CD4-positive, CD25-positive, alpha-beta regulatory T cell (primary cell): Measurements from ENCODE around the gene PDZD7. TPM values are rescaled to one million over a fixed set of nuclear protein-coding genes. Genes with fewer than 3 reads are reported as not detected.
A peak's percentile ranks its signal among the peaks of the same experiment; 100 is the strongest.

Source experiments
- ATAC-seq, 2 donors: fragments of 150-1000 bp; cut with Tn5 transposase; one replicate each; pipeline ENCODE4 v1.10.0; 2021; ENCODE audit warnings: low read depth in 2 of 2, moderate number of reproducible peaks in 2 of 2, moderate library complexity in 1 of 2
- DNase-seq, 3 donors: peaks; one replicate each; pipeline versions ENCODE4 v3.0.0 to v3.0.0-alpha.2; 2012 to 2022; ENCODE audit warnings: mixed read lengths in 1 of 3
- H3K27ac ChIP-seq: one replicate; pipeline ENCODE4 v1.7.0; 2013; ENCODE audit warnings: mild to moderate bottlenecking, low read length; ENCODE audit not compliant: insufficient read depth, poor library complexity, severe bottlenecking
- H3K27me3 ChIP-seq: one replicate; pipeline ENCODE4 v1.7.0; 2013; ENCODE audit warnings: low read length; ENCODE audit not compliant: control insufficient read depth, insufficient read depth
- H3K36me3 ChIP-seq: one replicate; pipeline ENCODE4 v1.7.0; 2013; ENCODE audit warnings: mild to moderate bottlenecking, low read length, moderate library complexity; ENCODE audit not compliant: control insufficient read depth, insufficient read depth
- H3K4me1 ChIP-seq: 2 replicates; pipeline ENCODE4 v1.7.0; 2013; ENCODE audit warnings: mild to moderate bottlenecking, low read length; ENCODE audit not compliant: insufficient read depth, control insufficient read depth, poor library complexity, severe bottlenecking
- H3K4me3 ChIP-seq: one replicate; pipeline ENCODE4 v1.7.0; 2013; ENCODE audit warnings: low read depth, mild to moderate bottlenecking, low read length, moderate library complexity
- H3K9me3 ChIP-seq, 2 experiments: 1 replicate in 1 of 2; 2 replicates in 1 of 2; pipeline ENCODE4 v1.7.0; 2013; ENCODE audit warnings: low read length in 2 of 2, mild to moderate bottlenecking in 1 of 2, moderate library complexity in 1 of 2; ENCODE audit not compliant: control insufficient read depth in 2 of 2
- H3K27ac Mint-ChIP-seq, 3 donors: one replicate each; pipeline ENCODE4 v1.8.0; 2020 to 2022; ENCODE audit warnings: mild to moderate bottlenecking in 3 of 3, mixed read lengths in 3 of 3, moderate library complexity in 2 of 3
- H3K27me3 Mint-ChIP-seq: one replicate; pipeline ENCODE4 v1.8.0; 2022; ENCODE audit warnings: mild to moderate bottlenecking, mixed read lengths
- H3K36me3 Mint-ChIP-seq: one replicate; pipeline ENCODE4 v1.8.0; 2020; ENCODE audit warnings: mixed read lengths
- H3K4me1 Mint-ChIP-seq, 4 donors: one replicate each; pipeline ENCODE4 v1.8.0; 2020 to 2022; ENCODE audit warnings: mixed read lengths in 4 of 4, mild to moderate bottlenecking in 1 of 4
- H3K4me3 Mint-ChIP-seq, 4 donors: one replicate each; pipeline ENCODE4 v1.8.0; 2020 to 2022; ENCODE audit warnings: mild to moderate bottlenecking in 4 of 4, mixed read lengths in 4 of 4, moderate library complexity in 3 of 4
- H3K9me3 Mint-ChIP-seq, 7 donors: one replicate each; pipeline ENCODE4 v1.8.0; 2020 to 2022; ENCODE audit warnings: mixed read lengths in 7 of 7, mild to moderate bottlenecking in 3 of 7, moderate library complexity in 2 of 7
- polyA plus RNA-seq, 4 donors: library from polyadenylated mRNA; unstranded; fragments of 300-500 nt; fragmentation: Illumina TruSeq; gene quantifications; one replicate each; pipeline ENCODE4 v1.2.3, GENCODE V29; 2021
- total RNA-seq: library from RNA; stranded (reverse); gene quantifications from one replicate; pipeline ENCODE4 v1.2.3, GENCODE V29; 2022

PDZD7 gene
- total and polyA plus RNA-seq, 5 donors from 2014 or later: 0.59 to 3.5 (median 0.78) TPM

DNA sequence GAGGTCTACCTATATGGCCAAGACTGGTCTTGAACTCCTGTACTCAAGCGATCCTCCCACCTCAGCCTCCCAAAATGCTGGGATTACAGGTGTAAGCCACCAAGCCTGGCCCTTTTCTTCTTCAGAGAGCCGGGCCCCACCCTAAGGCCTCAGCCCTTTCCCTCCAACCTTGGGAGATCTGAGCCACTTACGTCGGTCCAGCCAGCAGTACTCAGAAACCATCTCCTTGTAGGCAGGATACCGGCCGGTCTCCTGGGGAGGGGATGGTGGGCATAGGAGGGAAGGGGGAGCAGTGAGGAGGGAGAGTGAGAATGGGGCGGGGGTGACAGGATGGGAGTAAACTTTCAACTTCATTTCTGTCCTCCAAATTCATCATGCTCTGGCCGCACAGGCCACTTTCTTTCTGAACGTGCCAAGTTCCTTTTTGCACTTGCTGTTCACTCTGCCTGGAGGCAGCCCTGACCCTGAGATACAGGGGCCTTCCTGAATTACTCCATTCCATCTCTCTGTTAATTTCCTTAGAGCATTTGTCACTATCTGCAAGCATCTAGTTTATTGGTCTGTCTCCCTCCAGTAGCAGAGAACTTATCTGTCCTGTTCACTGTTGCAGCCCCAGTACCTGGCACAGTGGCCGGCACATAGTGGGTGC, 10.4 kb downstream of the PDZD7 start:
- H3K27ac Mint-ChIP-seq: no peak overlapping the region

DNA sequence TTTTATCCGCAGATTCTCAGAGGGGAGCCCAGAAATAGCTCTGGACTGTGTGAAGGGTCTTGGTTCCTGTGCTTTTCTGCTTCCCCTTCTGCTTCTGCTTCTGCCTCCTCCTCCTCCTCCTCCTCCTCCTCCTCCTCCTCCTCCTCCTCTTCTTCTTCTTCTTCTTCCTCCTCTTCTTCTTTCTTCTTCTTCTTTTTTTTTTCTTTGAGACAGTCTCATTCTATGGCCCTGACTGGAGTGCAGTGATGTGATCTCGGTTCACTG, 11.6 kb downstream of the PDZD7 start:
- Mint-ChIP-seq H3K9me3 (peaks cover 0 to 1% (median 0%) of the 10 kb centered on the region in 7 donors), H3K27me3 (peaks cover 42% of the 10 kb centered on the region), H3K27ac (no peak overlapping the region), H3K4me3 (peak overlapping the region in 1 of 4 donors; percentile 44), H3K36me3 (no peaks in the 10 kb centered on the region), H3K4me1 (peaks cover 0 to 7% (median under 1%) of the 10 kb centered on the region in 4 donors)
- Histone ChIP-seq H3K27me3 (peaks cover 13% of the 10 kb centered on the region), H3K4me3 (no peak overlapping the region), H3K36me3 (no peaks in the 10 kb centered on the region), H3K27ac (no peak overlapping the region), H3K9me3 (no peaks in the 10 kb centered on the region), H3K4me1 (no peaks in the 10 kb centered on the region)
- no peak for DNase-seq
- no peak for ATAC-seq

More for the DNA sequence above, 10.4 kb downstream of the PDZD7 start:
- H3K4me1 ChIP-seq: no peaks in the 10 kb centered on the region
- Mint-ChIP-seq H3K4me1 (peaks cover 0 to 5% (median 0%) of the 10 kb centered on the region in 4 donors), H3K9me3 (peaks cover 0 to 1% (median 0%) of the 10 kb centered on the region in 7 donors), H3K36me3 (no peaks in the 10 kb centered on the region), H3K27me3 (peaks cover 42% of the 10 kb centered on the region), H3K4me3 (no peak overlapping the region)
- H3K9me3 ChIP-seq: no peaks in the 10 kb centered on the region
- ATAC-seq: no peak
- no peaks in the 10 kb centered on the region for H3K36me3 ChIP-seq
- no peak overlapping the region for H3K27ac ChIP-seq
- peaks cover 13% of the 10 kb centered on the region for H3K27me3 ChIP-seq
- H3K4me3 ChIP-seq: no peak overlapping the region
- DNase-seq: no peak

DNA sequence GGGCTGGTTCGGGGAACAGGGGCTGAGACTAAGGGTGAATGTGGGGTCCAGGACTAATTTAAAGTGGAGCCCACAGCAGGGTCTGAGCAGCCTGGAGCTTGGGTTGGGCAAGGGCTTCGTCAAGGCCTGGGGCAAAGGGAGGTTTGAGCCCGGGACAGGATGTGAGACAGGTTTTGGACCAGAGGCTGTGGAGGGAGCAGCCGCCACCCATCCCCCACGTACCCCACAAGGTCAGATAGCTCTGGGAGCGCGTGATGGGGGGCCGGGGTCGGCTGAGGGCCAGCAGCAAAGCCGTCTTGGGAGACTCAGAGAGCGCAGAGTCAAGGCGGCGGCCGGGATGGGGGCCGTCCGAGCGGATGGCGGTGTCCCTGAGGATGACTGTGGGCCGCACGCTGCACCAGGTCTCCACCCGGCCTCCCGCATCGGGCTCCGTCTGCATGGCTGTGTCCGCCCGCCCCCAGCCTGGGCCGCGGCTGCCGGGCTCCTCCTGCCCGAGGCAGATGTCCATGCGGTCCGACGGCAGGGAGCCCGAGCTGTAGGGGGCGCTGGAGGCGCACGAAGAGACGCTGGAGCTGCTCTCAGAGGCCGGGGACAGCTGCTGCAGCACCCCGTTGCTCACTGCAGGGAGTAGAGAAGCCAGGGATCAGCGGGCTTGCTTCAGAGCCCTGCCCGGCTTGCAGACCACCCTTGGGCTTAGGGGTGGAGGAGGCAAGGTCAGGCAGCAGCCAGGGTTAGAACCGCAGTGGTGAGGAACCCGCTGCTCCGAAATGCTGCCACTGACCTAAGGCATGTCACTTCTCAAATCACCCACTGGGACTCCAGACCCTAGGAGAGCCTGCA, 12.1 kb downstream of the PDZD7 start:
- H3K4me3 ChIP-seq: no peak overlapping the region
- peak; percentile 47 to 70 (median 56) for DNase-seq
- peaks cover 13% of the 10 kb centered on the region for H3K27me3 ChIP-seq
- Mint-ChIP-seq H3K9me3 (peaks cover 0 to 1% (median 0%) of the 10 kb centered on the region in 7 donors), H3K4me1 (peaks cover 0 to 10% (median 3%) of the 10 kb centered on the region in 4 donors), H3K4me3 (peak overlapping the region in 1 of 4 donors; percentile 44), H3K27me3 (peaks cover 42% of the 10 kb centered on the region), H3K36me3 (no peaks in the 10 kb centered on the region), H3K27ac (no peak overlapping the region)
- peak; percentile 71 to 74 for ATAC-seq
- no peak overlapping the region for H3K27ac ChIP-seq
- no peaks in the 10 kb centered on the region for H3K9me3 ChIP-seq
- no peaks in the 10 kb centered on the region for H3K36me3 ChIP-seq
- no peaks in the 10 kb centered on the region for H3K4me1 ChIP-seq

DNA sequence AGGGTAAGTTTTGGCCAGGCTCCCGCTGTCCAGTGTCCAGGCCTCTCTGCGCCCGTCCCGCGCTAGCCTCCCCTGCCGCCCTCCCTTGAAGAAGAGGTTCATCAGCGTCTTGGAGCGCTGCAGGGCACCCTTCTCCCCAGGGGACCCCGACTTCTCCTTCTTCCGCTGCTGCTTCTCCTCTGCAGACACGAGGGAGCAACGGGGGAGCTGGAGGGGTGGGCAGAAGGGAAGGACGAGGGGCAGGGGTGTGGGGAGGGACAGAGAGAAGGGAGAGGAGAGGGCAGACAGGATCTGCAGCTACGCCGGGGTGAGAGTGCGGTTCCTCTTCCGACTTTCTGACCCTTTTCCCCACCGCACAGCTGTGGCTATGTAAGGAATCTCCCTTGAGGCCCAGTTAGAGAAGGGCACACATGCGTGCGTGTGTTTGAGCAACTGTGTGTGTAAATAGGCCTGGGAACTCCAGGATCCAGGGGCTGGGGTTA, 12.8 kb downstream of the PDZD7 start:
- ATAC-seq: no peak
- H3K27ac ChIP-seq: no peak overlapping the region
- no peak overlapping the region for H3K4me3 ChIP-seq
- Mint-ChIP-seq H3K4me3 (no peak overlapping the region), H3K9me3 (peaks cover 0 to 1% (median 0%) of the 10 kb centered on the region in 7 donors), H3K36me3 (no peaks in the 10 kb centered on the region), H3K27ac (no peak overlapping the region), H3K4me1 (peaks cover under 1 to 14% (median 6%) of the 10 kb centered on the region in 4 donors), H3K27me3 (peaks cover 44% of the 10 kb centered on the region)
- peaks cover 13% of the 10 kb centered on the region for H3K27me3 ChIP-seq
- DNase-seq: no peak
- no peaks in the 10 kb centered on the region for H3K36me3 ChIP-seq
- no peaks in the 10 kb centered on the region for H3K9me3 ChIP-seq
- peaks cover 3% of the 10 kb centered on the region for H3K4me1 ChIP-seq

DNA sequence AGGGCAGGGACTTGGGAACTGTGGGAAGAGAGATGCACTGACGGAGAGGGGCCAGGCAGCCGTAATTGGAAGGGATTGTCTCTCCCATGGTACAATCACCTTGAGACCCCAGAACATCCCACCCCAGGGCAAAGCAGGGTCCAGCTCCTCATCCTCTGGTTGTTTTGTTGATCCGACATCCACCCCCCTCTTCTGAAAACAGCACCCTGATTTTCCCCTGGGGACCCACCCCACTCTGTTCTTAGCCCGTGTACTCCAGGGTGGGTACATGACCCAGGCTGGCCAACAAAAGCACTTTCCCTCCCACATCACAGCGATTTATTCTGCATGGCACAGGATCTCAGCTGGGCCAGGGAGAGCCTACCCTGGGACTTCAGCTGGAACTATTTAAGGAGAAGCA, 14.1 kb downstream of the PDZD7 start:
- Histone ChIP-seq H3K4me3 (no peak overlapping the region), H3K9me3 (no peaks in the 10 kb centered on the region), H3K36me3 (no peaks in the 10 kb centered on the region), H3K27me3 (peaks cover 13% of the 10 kb centered on the region), H3K27ac (no peak overlapping the region), H3K4me1 (peaks cover 9% of the 10 kb centered on the region)
- peaks cover 43% of the 10 kb centered on the region for H3K27me3 Mint-ChIP-seq
- no peak overlapping the region for H3K27ac Mint-ChIP-seq
- H3K9me3 Mint-ChIP-seq: peaks cover 0 to 1% (median 0%) of the 10 kb centered on the region in 7 donors
- no peaks in the 10 kb centered on the region for H3K36me3 Mint-ChIP-seq
- peaks cover 4 to 22% (median 12%) of the 10 kb centered on the region in 4 donors for H3K4me1 Mint-ChIP-seq
- no peak overlapping the region for H3K4me3 Mint-ChIP-seq
- ATAC-seq (no peak), DNase-seq (no peak)

DNA sequence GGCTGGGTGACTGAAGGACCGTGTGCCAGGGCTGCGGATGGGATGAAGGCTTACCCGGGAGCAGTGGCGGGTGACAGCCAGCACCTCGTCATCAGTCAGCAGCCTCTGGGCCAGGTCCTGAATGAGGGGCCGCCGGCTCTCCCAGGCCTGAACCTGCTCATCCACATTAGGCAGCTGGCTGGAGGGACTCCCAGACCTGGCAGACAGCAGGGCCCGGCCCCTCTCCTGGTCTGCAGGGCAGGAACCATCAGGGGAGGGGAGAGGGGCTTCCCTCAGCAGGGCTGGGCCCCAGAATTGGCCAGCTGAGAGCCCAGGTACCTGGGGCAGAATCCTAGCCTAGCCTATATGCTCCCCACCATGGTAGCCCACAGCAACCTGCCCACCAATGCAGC, 15.4 kb downstream of the PDZD7 start:
- Mint-ChIP-seq H3K27me3 (peaks cover 39% of the 10 kb centered on the region), H3K4me3 (no peak overlapping the region), H3K4me1 (peaks cover 4 to 22% (median 12%) of the 10 kb centered on the region in 4 donors), H3K36me3 (no peaks in the 10 kb centered on the region), H3K27ac (no peak overlapping the region), H3K9me3 (peaks cover 0 to 1% (median 0%) of the 10 kb centered on the region in 7 donors)
- ATAC-seq (no peak), DNase-seq (no peak)
- Histone ChIP-seq H3K4me1 (peaks cover 9% of the 10 kb centered on the region), H3K27me3 (peaks cover 13% of the 10 kb centered on the region), H3K36me3 (no peaks in the 10 kb centered on the region), H3K27ac (no peak overlapping the region), H3K4me3 (no peak overlapping the region), H3K9me3 (no peaks in the 10 kb centered on the region)

DNA sequence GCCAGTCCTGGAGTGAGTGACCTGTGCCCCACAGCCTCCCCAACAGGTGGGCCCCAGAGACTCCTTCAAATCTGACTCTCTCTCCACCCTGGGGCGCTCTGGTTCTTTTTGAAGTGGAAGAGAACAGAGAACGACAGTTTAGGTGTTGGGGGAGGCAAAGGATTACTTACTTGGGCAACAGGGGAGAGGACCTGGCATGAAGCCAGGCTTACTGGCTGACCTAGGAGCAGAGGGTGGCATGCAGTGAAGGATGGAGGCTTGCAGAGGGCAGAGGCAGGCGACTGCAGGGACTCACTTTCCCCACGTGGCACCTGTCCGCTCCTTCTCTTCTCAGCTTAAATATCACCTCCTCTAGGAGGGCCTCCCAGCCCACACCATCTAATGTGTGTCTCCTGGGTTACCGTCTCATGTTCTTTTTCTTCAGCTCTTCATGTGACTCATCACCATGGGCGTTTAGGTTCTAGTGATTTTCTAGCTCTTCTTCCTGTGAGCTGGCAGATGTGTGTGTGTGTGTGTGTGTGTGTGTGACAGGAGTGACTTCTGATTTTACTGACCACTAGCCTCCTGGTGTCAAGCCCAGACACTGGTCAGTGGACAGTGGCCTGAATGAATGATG, 15.9 kb downstream of the PDZD7 start:
- Mint-ChIP-seq H3K4me3 (no peak overlapping the region), H3K4me1 (peaks cover 4 to 22% (median 12%) of the 10 kb centered on the region in 4 donors), H3K9me3 (peaks cover 0 to 1% (median 0%) of the 10 kb centered on the region in 7 donors), H3K36me3 (no peaks in the 10 kb centered on the region), H3K27ac (no peak overlapping the region), H3K27me3 (peaks cover 39% of the 10 kb centered on the region)
- peaks cover 9% of the 10 kb centered on the region for H3K4me1 ChIP-seq
- H3K36me3 ChIP-seq: no peaks in the 10 kb centered on the region
- peaks cover 13% of the 10 kb centered on the region for H3K27me3 ChIP-seq
- no peaks in the 10 kb centered on the region for H3K9me3 ChIP-seq
- H3K27ac ChIP-seq: no peak overlapping the region
- no peak for DNase-seq
- H3K4me3 ChIP-seq: no peak overlapping the region
- ATAC-seq: no peak
